Heart right ventricle (tissue), 16 donors: Measurements from ENCODE around the gene RBBP5. TPM values are rescaled to one million over a fixed set of nuclear protein-coding genes. Genes with fewer than 3 reads are reported as not detected.

Experiments used
- ATAC-seq, 8 donors: fragments of 200-7000 bp; cut with Tn5 transposase; one replicate each; pipeline ENCODE4 v1.9.1; 2020; ENCODE audit warnings: mild to moderate bottlenecking in 8 of 8, moderate library complexity in 8 of 8, moderate number of reproducible peaks in 1 of 8
- DNase-seq, 2 donors: peaks; one replicate each; pipeline ENCODE4 v3.0.0-alpha.2; 2020
- H3K27ac ChIP-seq, 10 donors: fragments of 200-600 bp; sonication (generic) in 2 of 10; one replicate each; pipeline versions ENCODE4 v1.5.0 to v1.8.0; 2020 to 2022; ENCODE audit warnings: mild to moderate bottlenecking in 3 of 10
- H3K27me3 ChIP-seq, 7 donors: fragments of 200-600 bp; one replicate each; pipeline ENCODE4 v1.8.0; 2021 to 2022; ENCODE audit warnings: mild to moderate bottlenecking in 2 of 7
- H3K36me3 ChIP-seq, 9 donors: fragments of 200-600 bp; sonication (generic) in 1 of 9; one replicate each; pipeline versions ENCODE4 v1.5.0 to v1.8.0; 2020 to 2022; ENCODE audit warnings: mild to moderate bottlenecking in 2 of 9
- H3K4me1 ChIP-seq, 9 donors: fragments of 200-600 bp; sonication (generic) in 1 of 9; one replicate each; pipeline versions ENCODE4 v1.5.0 to v1.8.0; 2020 to 2022; ENCODE audit warnings: mild to moderate bottlenecking in 4 of 9
- H3K4me3 ChIP-seq, 10 donors: fragments of 200-600 bp; sonication (generic) in 2 of 10; one replicate each; pipeline versions ENCODE4 v1.5.0 to v1.8.0; 2020 to 2022; ENCODE audit warnings: mild to moderate bottlenecking in 7 of 10, moderate library complexity in 2 of 10
- H3K9me3 ChIP-seq, 11 donors: fragments of 200-600 bp in 10 of 11; sonication (generic) in 2 of 11; one replicate each; pipeline versions ENCODE4 v1.5.0 to v1.8.0; 2013 to 2022; ENCODE audit warnings: mild to moderate bottlenecking in 2 of 11, control low read depth in 1 of 11, moderate library complexity in 1 of 11
- WGBS, 2 donors: extraction: QIAGEN DNeasy Blood & Tissue Kit; methylation state at CpG; one replicate each; pipeline ENCODE4 v1.1.7; 2013; ENCODE audit warnings: inconsistent platforms in 1 of 2; 5-methylcytosine and 5-hydroxymethylcytosine counted together
- intact Hi-C, 10 donors: fragments of 100-400 bp; cut with DNase I; formaldehyde crosslinking; loops; one replicate each; pipeline versions ENCODE4 v1.11.1 to v1.14.2; 2022
- polyA plus RNA-seq, 2 donors: library from polyadenylated mRNA; stranded (reverse); fragments of 200-250 nt; gene quantifications; one replicate each; pipeline ENCODE4 v1.2.3, GENCODE V29; 2013
- total RNA-seq, 10 donors: library from RNA; stranded (reverse); fragmentation: NEBNext Ultra II Directional in 3 of 10; extraction: Animal tissue kit (Norgen Biotek cat#: 25700) in 3 of 10; gene quantifications; one replicate each; pipeline versions ENCODE4 v1.2.1 to v1.2.4, GENCODE V29; 2021 to 2023
- TF ChIP-seq, protein P1 (sequence below), 9 donors: fragments of 200-600 bp; sonication (generic) in 2 of 9; IDR thresholded peaks; one replicate each; pipeline versions ENCODE4 v1.5.0 to v1.8.0; 2021 to 2022; ENCODE audit warnings: antibody characterized with exemption in 9 of 9, mild to moderate bottlenecking in 5 of 9, moderate library complexity in 1 of 9
- donor health status: Arrhythmogenic right ventricular cardiomyopathy.
- donor health status: ischemic (EF 13 %, LVEDD 7.1; RV severe dilation, severe dysfunction).
- donor health status: healthy with polysubstance abuse.
- donor health status: DM: no; HTN: yes; CAD: no.
- donor health status: DM: no; HTN: no; CAD: no.
- donor health status: ischemic (EF 25% LVEDD 6.9; RV normal size, moderate dysfunction).
- donor health status: ischemic (EF 25% LVEDD 5.7; RV mildly dilated, moderate dysfunction).
- donor health status: healthy.
- donor health status: DM: yes; HTN: yes; CAD: no.
- donor health status: Ischemic cardiomyopathy.
- donor health status: ischemic (EF 35%, LVEDD 5.7; RV mildly dilated, moderate dysfunction).
- donor health status: nonischemic (EF 11% LVEDD 7.7; RV severe dilation, severe dysfunction).
- donor health status: DM: yes; HTN: yes; CAD: no.
- donor health status: PGD.
- donor health status: ischemic (EF 29% LVEDD 5.4; RV normal size, mild dysfunction).
- donor health status: nonischemic (EF 23%, LVEDD 6.1; RV moderate dilation, normal function).

RBBP5 gene
- total and polyA plus RNA-seq, 12 donors, result 3.4 to 12.4 (median 9.0) TPM

DNA sequence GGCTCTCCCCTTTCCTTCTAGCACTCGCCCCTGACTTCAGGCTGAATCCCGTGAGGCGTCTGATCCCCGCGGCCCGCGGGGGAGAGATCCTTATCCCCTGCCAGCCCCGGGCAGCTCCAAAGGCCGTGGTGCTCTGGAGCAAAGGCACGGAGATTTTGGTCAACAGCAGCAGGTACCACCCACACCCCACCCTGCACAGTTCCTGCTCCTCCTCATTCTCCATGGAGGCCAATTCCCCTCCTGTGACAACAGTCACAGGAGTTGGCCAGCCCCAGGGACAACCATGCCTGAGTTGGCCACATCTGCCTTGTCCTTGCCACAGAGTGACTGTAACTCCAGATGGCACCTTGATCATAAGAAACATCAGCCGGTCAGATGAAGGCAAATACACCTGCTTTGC is 57.5 kb downstream of the RBBP5 start:
- Histone ChIP-seq H3K27ac (no peak overlapping the region), H3K36me3 (no peaks in the 10 kb centered on the region), H3K4me3 (no peak overlapping the region), H3K4me1 (peaks cover 0 to 10% (median 4%) of the 10 kb centered on the region in 9 donors), H3K27me3 (no peaks in the 10 kb centered on the region), H3K9me3 (no peaks in the 10 kb centered on the region)
- 84 to 86% methylated on average over 11 of the region's 11 CpGs for WGBS, 2 donors
- intact Hi-C loops, result loop anchor here in 6 of 10 donors (5.0 kb wide), 4 partner anchors 72 to 257 kb away; no protein-coding TSS in a partner anchor
- TF ChIP-seq, protein P1, sequence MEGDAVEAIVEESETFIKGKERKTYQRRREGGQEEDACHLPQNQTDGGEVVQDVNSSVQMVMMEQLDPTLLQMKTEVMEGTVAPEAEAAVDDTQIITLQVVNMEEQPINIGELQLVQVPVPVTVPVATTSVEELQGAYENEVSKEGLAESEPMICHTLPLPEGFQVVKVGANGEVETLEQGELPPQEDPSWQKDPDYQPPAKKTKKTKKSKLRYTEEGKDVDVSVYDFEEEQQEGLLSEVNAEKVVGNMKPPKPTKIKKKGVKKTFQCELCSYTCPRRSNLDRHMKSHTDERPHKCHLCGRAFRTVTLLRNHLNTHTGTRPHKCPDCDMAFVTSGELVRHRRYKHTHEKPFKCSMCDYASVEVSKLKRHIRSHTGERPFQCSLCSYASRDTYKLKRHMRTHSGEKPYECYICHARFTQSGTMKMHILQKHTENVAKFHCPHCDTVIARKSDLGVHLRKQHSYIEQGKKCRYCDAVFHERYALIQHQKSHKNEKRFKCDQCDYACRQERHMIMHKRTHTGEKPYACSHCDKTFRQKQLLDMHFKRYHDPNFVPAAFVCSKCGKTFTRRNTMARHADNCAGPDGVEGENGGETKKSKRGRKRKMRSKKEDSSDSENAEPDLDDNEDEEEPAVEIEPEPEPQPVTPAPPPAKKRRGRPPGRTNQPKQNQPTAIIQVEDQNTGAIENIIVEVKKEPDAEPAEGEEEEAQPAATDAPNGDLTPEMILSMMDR (IDR thresholded peaks at IDR 0.05), result no peak
- ATAC-seq (no peak), DNase-seq (no peak)

DNA sequence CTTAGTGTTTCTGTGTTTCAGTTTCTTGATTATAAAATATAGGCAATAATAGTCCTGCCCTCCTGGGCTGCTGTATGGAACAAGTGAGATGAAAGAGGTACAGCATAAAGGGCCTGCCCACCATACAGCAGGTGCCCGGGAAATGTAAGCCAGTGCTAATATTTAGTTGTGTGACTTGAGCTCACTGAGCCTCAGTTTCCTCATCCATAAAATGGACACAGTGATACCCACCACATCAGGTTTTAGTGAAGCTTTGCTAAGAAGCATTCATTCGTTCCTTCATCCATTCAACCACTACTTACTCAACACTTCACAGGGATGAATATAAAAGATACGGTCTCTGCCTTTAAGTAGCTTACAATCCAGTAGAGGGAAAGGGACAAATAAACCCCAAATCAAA is 58.9 kb downstream of the RBBP5 start:
- ATAC-seq (no peak), DNase-seq (no peak)
- Histone ChIP-seq H3K4me1 (peaks cover 0 to 7% (median 4%) of the 10 kb centered on the region in 9 donors), H3K36me3 (no peaks in the 10 kb centered on the region), H3K4me3 (no peak overlapping the region), H3K27ac (no peak overlapping the region), H3K9me3 (no peaks in the 10 kb centered on the region), H3K27me3 (no peaks in the 10 kb centered on the region)
- WGBS, 2 donors, result 92% methylated on average over 3 of the region's 3 CpGs
- intact Hi-C loops, result loop anchor here in 6 of 10 donors (2.0 to 5.0 kb wide), 5 partner anchors 71 to 256 kb away; no protein-coding TSS in a partner anchor
- TF ChIP-seq, protein P1 (IDR thresholded peaks at IDR 0.05), result no peak

DNA sequence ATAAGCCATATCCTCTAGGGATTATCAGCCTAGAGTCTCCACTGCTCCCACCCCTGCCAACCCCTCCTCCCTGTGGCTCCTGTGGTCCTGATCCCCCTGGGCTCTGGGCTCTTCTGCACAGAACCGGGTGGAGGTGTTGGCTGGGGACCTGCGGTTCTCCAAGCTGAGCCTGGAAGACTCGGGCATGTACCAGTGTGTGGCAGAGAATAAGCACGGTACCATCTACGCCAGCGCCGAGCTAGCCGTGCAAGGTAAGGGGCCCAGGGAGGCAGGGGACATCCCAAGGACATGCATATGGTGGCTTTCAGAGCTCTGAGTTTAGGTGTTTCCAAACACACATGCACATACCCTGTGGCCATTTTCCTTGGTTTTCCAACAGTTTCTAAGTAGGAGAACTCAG is 59.5 kb downstream of the RBBP5 start:
- TF ChIP-seq, protein P1 (IDR thresholded peaks at IDR 0.05), result no peak
- H3K27ac ChIP-seq, result no peak overlapping the region
- peaks cover 0 to 7% (median 4%) of the 10 kb centered on the region in 9 donors for H3K4me1 ChIP-seq
- DNase-seq, result no peak
- H3K9me3 ChIP-seq, result no peaks in the 10 kb centered on the region
- intact Hi-C loops, result loop anchor here in 6 of 10 donors (2.0 to 5.0 kb wide), 5 partner anchors 70 to 255 kb away; no protein-coding TSS in a partner anchor
- H3K36me3 ChIP-seq, result no peaks in the 10 kb centered on the region
- 92 to 93% methylated on average over 8 of the region's 8 CpGs for WGBS, 2 donors
- H3K27me3 ChIP-seq, result no peaks in the 10 kb centered on the region
- ATAC-seq, result no peak
- H3K4me3 ChIP-seq, result no peak overlapping the region

DNA sequence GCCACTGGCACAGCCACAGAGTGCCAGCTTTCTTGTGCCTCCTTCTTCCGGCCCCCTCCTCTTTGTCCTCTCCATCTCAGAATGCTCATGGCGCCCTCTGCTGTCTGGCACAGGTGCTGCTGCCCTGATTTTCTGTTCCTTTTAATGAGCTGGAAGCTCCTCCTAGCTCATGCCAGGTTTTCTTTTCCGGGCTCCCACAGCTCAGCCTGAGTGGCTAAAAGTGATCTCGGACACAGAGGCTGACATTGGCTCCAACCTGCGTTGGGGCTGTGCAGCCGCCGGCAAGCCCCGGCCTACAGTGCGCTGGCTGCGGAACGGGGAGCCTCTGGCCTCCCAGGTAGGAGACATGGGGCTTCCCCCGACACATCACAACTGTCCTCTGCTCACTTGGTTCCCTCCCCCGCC is 60.1 kb downstream of the RBBP5 start:
- peak; percentile 70 to 74 for DNase-seq
- H3K27ac ChIP-seq, result no peak overlapping the region
- H3K9me3 ChIP-seq, result no peaks in the 10 kb centered on the region
- ATAC-seq, result peak; percentile 55 to 81 (median 70)
- no peak overlapping the region for H3K4me3 ChIP-seq
- TF ChIP-seq, protein P1 (IDR thresholded peaks at IDR 0.05), result peak; percentile 46 to 95 (median 88)
- 25 to 33% methylated on average over 13 of the region's 13 CpGs for WGBS, 2 donors
- intact Hi-C loops, result loop anchor here (1.0 to 5.0 kb wide), 7 partner anchors 69 to 254 kb away; no protein-coding TSS in a partner anchor
- peaks cover 0 to 7% (median 4%) of the 10 kb centered on the region in 9 donors for H3K4me1 ChIP-seq
- H3K27me3 ChIP-seq, result no peaks in the 10 kb centered on the region
- H3K36me3 ChIP-seq, result no peaks in the 10 kb centered on the region
